Stimulated activated CD4-positive, alpha-beta T cell treated with anti-CD3 and anti-CD28 coated beads, TNF-alpha, amount 100 ng/mL, for 1 hour (primary cell): Measurements from ENCODE around the gene HNRNPR.
"Not testable (repeated sequence)": the region's sequence is repeated elsewhere in the genome, so short reads cannot be mapped to it uniquely, and the experiment has no call there.

ENCODE experiments used
- DNase-seq, 3 donors: peaks; one replicate each; pipeline ENCODE4 v3.0.0-alpha.2; 2020; ENCODE audit warnings: low read depth in 3 of 3, low spot score in 1 of 3

The HNRNPR gene

GRCh38 chr1:23331713-23332112 lies 12.4 kb downstream of the HNRNPR start:
- no peak for DNase-seq

DNA sequence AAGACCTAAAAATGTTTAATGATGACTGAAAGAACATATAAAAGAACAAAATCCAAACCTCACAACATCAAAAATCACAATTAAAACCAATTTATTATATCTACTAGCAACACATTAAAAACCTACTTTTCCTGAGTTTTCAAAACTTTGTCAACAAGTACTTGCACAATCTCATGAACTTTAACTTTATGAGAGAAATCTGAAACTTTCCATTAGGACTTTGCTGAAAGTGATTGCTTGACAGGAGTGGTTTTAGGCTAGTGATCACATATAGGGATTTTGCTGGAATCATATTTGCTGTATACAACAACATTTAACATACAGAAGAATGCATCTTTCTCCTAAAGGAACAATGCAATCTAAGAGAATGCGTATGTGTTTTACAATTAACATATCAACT lies 13.2 kb downstream of the HNRNPR start:
- no peak for DNase-seq

DNA sequence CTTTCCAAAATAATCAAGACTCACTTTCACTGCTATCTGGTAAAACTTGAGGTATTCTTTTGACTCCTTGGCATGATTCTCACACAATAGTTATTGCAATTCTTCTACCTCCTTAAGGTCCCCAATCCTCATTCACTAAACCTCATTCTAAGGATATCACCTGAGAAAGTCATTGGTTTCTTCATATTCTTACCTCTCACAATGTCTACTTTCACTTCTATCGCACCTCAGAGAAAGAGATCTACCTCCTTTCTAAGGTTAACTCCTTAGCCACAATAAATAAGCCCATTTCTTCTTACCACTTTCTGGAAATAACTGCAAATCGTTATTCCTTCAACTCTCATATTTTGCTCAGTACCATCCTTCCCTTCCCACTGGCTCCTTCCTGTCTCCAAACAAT lies 18.7 kb downstream of the HNRNPR start:
- DNase-seq = no peak

- no peak for DNase-seq
These were observed 21.3 kb downstream of the HNRNPR start for GRCh38 chr1:23322770-23323169.

GRCh38 chr1:23310280-23310679 lies 33.8 kb downstream of the HNRNPR start:
- not testable (repeated sequence) for DNase-seq

GRCh38 chr1:23304140-23304620 lies 39.9 kb downstream of the HNRNPR start:
- DNase-seq = no peak

- DNase-seq = no peak
These were observed 40.6 kb downstream of the HNRNPR start for GRCh38 chr1:23303524-23303923.

GRCh38 chr1:23296931-23297330 lies 47.2 kb downstream of the HNRNPR start:
- no peak for DNase-seq

DNA sequence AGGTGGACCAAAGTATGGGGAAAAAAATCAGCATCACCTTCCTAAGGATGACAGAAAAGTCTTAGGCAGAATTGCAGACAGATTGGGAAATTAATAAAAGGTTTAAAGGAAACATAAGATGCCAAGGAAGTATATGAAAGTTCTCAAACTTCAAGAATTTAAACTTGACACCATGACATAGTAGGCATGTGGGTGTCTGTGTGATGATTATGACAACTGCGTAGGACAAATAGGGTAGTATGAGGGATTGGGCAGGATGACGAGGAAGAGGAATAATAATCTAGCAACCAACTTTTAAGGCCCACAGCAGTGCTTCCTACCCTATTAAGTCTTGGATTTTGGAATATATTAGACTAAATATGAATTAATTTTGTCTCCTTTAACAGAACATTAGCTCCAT lies 52.4 kb downstream of the HNRNPR start:
- no peak for DNase-seq

- DNase-seq = no peak
These were observed 53.1 kb downstream of the HNRNPR start for GRCh38 chr1:23290836-23291565.

GRCh38 chr1:23288671-23289070 lies 55.4 kb downstream of the HNRNPR start:
- no peak for DNase-seq

GRCh38 chr1:23288201-23288600 lies 55.9 kb downstream of the HNRNPR start:
- DNase-seq = no peak

DNA sequence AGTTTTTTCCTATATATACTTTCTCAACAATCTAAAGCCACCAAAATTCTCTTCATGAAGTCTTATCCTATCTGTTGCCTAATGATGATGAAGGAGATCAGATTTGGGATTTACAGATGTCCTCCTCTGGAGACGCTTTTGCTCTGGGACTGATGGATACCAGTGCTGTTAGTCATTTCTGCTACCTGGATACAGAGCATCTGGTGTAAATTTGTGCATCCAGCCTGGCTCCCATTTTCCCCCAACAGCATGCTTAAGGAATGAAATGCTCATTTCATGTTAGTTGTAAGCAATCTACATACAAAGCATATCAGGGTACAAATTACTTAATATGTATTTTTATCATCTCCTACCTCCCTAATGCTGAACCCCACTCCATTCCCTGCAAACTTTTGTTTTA lies 57.7 kb downstream of the HNRNPR start:
- no peak for DNase-seq

DNA sequence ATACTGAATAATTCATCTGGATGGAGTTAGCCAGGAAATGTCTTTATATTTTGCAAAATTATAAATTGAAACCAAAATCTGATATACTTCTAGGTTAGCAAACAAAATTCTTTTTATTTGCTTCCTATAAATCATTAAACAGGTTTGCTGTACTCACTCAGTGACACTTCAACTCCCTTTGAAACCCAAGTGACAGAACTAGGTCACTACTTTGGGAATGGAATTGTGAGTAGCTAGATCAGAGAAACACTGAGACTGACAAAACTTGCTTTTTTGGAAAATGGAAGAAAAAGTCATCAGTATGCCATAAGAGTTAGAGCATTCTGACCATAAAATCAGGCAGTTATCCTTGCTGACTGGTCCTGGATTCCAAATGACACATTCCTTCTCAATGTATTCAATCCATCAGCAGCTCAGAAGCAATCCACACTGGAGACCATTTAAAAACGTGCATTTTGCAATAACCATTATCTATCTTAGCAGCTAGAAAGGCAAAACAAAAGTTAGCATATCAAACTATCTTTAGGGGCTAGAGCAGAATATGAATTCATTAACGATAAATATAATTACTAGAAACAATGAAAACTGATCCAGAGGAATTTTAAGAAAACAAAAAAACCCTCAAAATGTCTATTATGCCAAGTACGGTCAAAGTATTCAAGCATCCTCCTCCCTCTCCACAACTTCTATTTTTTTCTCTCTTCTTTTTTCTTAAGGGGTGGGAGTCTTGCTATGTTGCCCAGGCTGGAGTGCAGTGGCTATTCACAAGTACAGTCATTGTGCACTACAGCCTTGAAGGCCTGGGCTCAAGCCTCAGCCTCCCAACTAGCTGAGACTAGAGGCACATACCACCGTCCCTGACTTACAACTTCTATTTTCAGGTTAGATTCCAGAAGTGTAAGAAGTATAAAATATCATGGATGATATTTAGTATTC lies 60.1 kb downstream of the HNRNPR start:
- no peak for DNase-seq

- no peak for DNase-seq
These were observed 61.1 kb downstream of the HNRNPR start for GRCh38 chr1:23282957-23283356.

GRCh38 chr1:23278717-23279116 lies 65.4 kb downstream of the HNRNPR start:
- no peak for DNase-seq

- no peak for DNase-seq
These were observed 67.6 kb downstream of the HNRNPR start for GRCh38 chr1:23276531-23276930.

DNA sequence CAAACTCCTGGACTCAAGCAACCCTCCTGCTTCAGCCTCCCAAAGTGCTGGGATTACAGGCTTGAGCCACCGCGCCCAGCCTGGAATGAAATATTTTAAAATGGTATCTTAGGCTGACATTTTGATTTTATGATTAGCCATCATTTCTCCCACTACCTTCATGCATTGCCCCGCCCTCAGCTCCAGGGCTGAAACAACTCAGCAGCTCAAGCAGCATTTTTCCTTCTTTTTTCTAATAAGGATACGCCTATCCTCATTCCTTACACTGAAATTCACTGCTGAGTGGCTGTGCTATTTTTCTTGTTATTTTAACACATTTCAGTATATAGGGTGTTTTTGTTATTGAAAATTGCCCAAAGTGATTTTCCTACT lies 70.0 kb downstream of the HNRNPR start:
- no peak for DNase-seq

DNA sequence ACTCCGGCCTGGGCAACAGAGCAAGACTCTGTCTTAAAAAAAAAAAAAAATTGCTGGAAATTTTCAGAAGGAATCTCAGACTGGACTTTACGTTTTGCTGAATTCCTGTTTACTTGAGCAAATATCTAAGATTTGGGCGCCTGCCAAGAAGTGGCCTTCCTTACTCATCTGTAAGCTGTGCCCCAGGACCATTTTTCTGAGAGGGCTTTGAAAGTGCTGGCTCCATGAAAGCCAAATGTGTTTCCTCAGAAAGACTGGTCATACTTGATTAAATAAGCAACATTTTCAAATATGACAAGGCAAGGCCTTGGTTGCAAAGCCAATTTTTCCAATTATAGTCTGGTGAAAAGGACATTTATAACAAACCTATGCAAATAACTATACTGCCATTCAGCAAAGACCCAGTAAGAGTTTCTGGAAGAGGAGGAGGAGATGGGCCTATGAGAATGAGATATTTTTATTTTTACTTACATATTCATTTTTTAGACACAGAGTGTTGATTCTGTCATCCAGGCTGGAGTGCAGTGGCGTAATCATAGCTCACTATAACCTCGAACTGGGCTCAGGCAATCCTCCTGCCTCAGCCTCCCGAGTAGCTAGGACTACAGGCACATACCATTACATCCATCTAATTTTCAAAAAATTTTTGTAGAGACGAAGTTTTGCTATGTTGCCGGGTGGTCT lies 70.5 kb downstream of the HNRNPR start:
- DNase-seq = no peak

DNA sequence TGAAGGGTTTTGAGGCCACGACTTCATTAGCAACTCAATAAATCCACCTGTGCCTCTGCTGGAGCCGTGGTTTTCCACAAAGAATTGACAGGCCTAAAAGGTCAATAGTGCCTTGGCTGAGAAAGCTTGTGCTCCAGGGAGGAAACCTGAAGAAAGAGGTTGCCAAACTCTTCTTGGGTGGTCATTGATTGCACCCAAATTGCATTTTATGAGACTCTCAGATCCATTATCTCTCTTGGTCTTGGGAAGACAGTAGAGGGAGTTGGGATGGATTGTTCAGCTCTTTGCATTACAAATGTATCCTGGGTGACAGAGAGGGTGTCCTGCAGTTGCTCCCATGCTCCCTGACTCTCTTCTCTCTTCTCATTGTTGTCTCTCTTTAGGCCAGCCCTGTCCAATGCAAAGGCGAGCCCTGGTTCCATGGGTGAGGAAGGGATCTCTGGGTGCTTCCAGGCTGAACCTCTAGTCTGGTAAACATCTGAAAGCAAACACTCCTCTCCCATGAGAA lies 80.7 kb downstream of the HNRNPR start:
- no peak for DNase-seq

DNA sequence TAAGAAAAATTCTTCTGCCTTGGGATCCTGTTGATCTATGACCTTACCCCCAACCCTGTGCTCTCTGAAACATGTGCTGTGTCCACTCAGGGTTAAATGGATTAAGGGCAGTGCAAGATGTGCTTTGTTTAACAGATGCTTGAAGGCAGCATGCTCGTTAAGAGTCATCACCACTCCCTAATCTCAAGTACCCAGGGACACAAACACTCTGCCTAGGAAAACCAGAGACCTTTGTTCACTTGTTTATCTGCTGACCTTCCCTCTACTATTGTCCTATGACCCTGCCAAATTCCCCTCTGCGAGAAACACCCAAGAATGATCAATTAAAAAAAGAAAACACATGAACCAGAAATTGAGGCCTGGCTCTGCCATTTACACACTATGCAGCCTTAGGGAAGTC lies 86.0 kb downstream of the HNRNPR start:
- DNase-seq = not testable (repeated sequence)
